Left ventricle myocardium inferior (tissue), 1 donor: Measurements from ENCODE around the gene CNOT3. TPM values are rescaled to one million over a fixed set of nuclear protein-coding genes. Genes with fewer than 3 reads are reported as not detected.

Source experiments
- DNase-seq: peaks from one replicate; pipeline ENCODE4 v3.0.0-alpha.2; 2020
- H3K27ac ChIP-seq: fragments of 200-600 bp; replicated peaks from 2 replicates; pipeline ENCODE4 v1.8.0; 2021
- H3K27me3 ChIP-seq: fragments of 200-600 bp; 2 replicates; pipeline ENCODE4 v1.8.0; 2021; ENCODE audit warnings: low read depth
- H3K36me3 ChIP-seq: fragments of 200-600 bp; 2 replicates; pipeline ENCODE4 v1.8.0; 2021
- H3K4me1 ChIP-seq: fragments of 200-600 bp; 2 replicates; pipeline ENCODE4 v1.8.0; 2021
- H3K4me3 ChIP-seq: fragments of 200-600 bp; 2 replicates; pipeline ENCODE4 v1.8.0; 2021; ENCODE audit warnings: mild to moderate bottlenecking, moderate library complexity
- H3K9me3 ChIP-seq: fragments of 200-600 bp; replicated peaks from 2 replicates; pipeline ENCODE4 v1.8.0; 2021
- CTCF ChIP-seq: fragments of 200-600 bp; IDR thresholded peaks from 2 replicates; pipeline ENCODE4 v1.8.0; 2021; ENCODE audit warnings: antibody characterized with exemption, mild to moderate bottlenecking, borderline replicate concordance
- intact Hi-C: fragments of 100-400 bp; cut with micrococcal nuclease; formaldehyde crosslinking; loops from one replicate; pipeline ENCODE4 v1.11.0; 2022
- total RNA-seq: library from RNA; stranded (reverse); fragmentation: NEBNext Ultra II Directional; extraction: Animal tissue kit (Norgen Biotek cat#: 25700); gene quantifications from one replicate; pipeline ENCODE4 v1.2.1, GENCODE V29; 2021
- donor health status: DM: no; HTN: yes; CAD: no; lungs with severe emphysema.

The CNOT3 gene
- total RNA-seq, 1 donor from 2014 or later, result 19.5 TPM

DNA sequence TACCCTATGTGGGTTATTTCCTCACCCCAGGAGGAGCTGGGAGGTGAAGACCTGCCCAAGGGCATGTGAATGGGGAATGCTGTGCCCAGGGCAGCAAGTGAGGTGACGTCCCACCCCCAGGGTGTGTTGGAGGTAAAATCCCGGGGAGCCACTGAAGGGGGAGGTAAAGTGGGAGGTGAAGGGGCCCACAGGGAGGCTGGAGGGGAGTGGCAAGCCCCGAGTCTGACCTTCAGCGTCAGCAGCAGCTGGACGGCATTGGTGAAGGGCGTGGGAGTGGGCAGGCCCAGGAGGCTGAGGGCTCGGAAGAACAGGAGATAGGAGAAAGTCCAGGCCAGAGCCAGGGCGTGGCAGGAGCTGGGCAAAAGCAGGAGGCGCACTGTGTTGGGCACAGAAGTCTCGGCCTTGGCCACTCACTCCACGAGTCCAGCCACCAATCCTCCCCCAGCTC is 49.4 kb downstream of the CNOT3 start:
- Histone ChIP-seq H3K36me3 (peaks cover 10% of the 10 kb centered on the region), H3K27me3 (no peaks in the 10 kb centered on the region), H3K4me3 (no peak overlapping the region), H3K4me1 (peaks cover 28% of the 10 kb centered on the region), H3K9me3 (no peaks in the 10 kb centered on the region), H3K27ac (no peak overlapping the region)
- TF ChIP-seq CTCF, result no peak
- intact Hi-C loops, result no loop called here
- no peak for DNase-seq

DNA sequence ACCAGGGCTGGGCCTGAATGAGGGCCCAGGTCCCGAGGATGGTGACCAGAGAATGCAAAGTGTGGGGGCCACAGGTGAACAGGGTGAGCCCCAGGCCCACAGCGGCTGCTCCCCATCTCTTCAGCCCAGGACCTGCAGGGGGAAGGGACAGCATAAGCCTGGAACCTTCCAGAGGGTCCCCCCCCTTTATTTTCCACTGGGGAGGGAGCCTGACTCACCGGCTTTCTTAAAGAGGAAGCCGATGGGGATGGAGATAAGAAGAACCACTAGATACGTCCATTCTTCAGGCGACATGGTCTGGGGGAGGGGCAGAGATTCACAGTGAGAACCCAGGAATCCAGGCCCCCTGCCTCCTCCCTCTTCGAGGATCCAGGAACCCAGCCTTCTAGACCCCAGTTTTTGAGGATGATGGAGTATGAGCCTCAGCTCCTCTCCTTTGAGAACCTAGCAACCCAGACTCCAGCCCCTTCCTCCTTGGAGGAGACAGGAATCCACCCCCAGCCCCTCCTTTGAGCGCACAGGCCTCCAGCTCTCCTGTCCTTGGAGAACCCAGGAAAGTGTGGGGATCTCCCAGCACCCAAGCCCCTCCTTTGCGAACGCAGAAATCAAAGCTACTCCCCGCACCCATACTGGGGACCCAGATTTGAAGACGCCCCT is 50.8 kb downstream of the CNOT3 start:
- no peak for TF ChIP-seq CTCF
- Histone ChIP-seq H3K4me1 (peaks cover 36% of the 10 kb centered on the region), H3K27ac (peak overlapping the region; percentile 100), H3K9me3 (no peaks in the 10 kb centered on the region), H3K4me3 (peak overlapping the region; percentile 91), H3K36me3 (peaks cover 15% of the 10 kb centered on the region), H3K27me3 (no peaks in the 10 kb centered on the region)
- intact Hi-C loops, result no loop called here
- no peak for DNase-seq

- no peaks in the 10 kb centered on the region for H3K9me3 ChIP-seq
- TF ChIP-seq CTCF, result peak; percentile 44
- intact Hi-C loops, result no loop called here
Measured at GRCh38 chr19:54189145-54189734, 51.7 kb downstream of the CNOT3 start, which contains the start of gene MBOAT7. Gene MBOAT7 (minus strand): TSS chr19:54189580. CDS start chr19:54188508, 1,072 bp downstream.

DNA sequence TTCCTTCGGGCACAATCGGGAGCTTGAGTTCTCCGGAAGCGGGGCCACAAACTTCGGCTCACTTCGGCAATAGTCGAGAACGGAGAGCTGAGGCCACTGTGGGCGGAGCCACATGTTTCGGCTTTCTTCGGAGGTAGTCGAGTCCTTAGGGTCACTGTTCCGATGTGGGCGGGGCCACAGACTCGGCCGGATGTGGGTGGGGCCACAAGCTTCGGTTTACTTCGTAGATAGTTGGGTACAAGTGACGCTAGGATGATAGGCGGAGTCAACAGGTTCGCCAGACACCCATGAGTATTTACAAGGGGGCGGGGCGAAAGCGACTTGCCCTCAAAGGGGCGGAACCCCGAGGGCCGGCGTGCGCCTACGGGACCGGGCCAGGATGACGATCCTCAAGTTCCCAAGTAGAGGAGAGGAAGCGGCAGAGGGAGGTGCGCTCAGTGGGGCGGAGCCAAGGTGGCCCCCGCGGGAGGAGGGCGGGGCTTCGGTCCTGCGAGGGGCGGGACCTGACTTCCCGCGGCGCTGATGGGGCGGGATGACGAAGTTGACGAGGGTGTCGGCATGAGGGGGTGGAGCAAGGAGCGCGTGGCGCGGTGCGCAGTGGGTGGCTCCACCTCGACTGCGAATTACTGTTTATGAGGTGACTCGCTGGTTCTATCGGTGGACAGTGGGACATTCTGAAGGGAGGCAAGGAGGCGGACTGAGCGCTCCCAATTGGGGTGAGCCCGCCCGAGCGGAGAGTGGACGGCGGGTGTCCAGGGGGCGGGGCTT is 52.4 kb downstream of the CNOT3 start:
- intact Hi-C loops, result no loop called here
- Histone ChIP-seq H3K27me3 (no peaks in the 10 kb centered on the region), H3K9me3 (no peaks in the 10 kb centered on the region), H3K4me1 (peaks cover 36% of the 10 kb centered on the region), H3K27ac (peak overlapping the region; percentile 100), H3K4me3 (peak overlapping the region; percentile 91), H3K36me3 (peaks cover 22% of the 10 kb centered on the region)
- no peak for TF ChIP-seq CTCF
- DNase-seq, result peak; percentile 100

More at GRCh38 chr19:54189145-54189734, 51.7 kb downstream of the CNOT3 start, which contains the start of gene MBOAT7:
- DNase-seq, result no peak
- no peaks in the 10 kb centered on the region for H3K27me3 ChIP-seq
- H3K36me3 ChIP-seq, result peaks cover 16% of the 10 kb centered on the region
- peaks cover 36% of the 10 kb centered on the region for H3K4me1 ChIP-seq
- peak within 1 kb of the TSS; percentile 91 for H3K4me3 ChIP-seq
- peak within 1 kb of the TSS; percentile 100 for H3K27ac ChIP-seq

DNA sequence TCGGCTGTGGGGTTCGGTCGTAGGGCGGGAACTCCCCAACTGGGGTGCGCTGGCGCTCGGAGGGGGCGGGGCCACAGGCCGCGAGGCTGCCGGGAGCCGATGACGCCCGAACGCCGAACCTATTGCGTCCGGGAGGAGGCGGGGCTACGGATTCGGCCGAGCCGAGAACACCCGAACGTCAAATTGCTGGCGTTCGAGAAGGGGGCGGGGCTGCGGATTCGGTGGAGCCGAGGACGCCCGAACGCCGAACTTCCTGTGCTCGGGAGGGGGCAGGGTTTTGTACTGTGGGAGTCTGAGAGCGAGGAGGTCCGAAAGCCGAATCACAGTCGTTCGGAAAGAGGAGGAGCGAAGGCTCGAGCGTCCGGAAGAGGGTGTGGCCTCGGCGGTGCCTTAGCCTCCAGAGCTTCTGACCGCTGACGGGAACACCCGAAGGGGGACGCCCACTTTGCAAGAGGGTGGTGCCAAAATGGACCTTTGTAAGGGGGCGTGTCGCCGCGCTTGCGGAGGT is 53.0 kb downstream of the CNOT3 start:
- Histone ChIP-seq H3K4me3 (peak overlapping the region; percentile 91), H3K27ac (peak overlapping the region; percentile 100), H3K27me3 (no peaks in the 10 kb centered on the region), H3K36me3 (peaks cover 27% of the 10 kb centered on the region), H3K4me1 (peaks cover 36% of the 10 kb centered on the region), H3K9me3 (no peaks in the 10 kb centered on the region)
- intact Hi-C loops, result no loop called here
- TF ChIP-seq CTCF, result no peak
- DNase-seq, result peak; percentile 99
